ENCODE results near the gene TAF3. TPM values are rescaled to one million over a fixed set of nuclear protein-coding genes. Genes with fewer than 3 reads are reported as not detected.

TAF3 gene
- total and polyA plus RNA-seq, 2 donors (not counting 1 experiment from before 2014, with no cell fraction given), result 7.0 to 20.1 TPM

GRCh38 chr10:7829289-7829834 is 11.1 kb downstream of the TAF3 start:
- H3K9ac ChIP-seq (ENCODE audit: low read length), result no peak overlapping the region
- H2AFZ ChIP-seq (ENCODE audit: insufficient read depth, low read depth, low read length, poor library complexity, severe bottlenecking), result no peak overlapping the region
- Mint-ChIP-seq H3K27ac (no peak overlapping the region), H3K4me3 (no peak overlapping the region), H3K4me1 (peaks cover 19% of the 10 kb centered on the region), H3K27me3 (no peaks in the 10 kb centered on the region), H3K9me3 (ENCODE audit: insufficient read depth) (no peaks in the 10 kb centered on the region)
- peaks cover 22% of the 10 kb centered on the region for H4K20me1 ChIP-seq (ENCODE audit: control insufficient read depth, insufficient read depth, low read length, poor library complexity, severe bottlenecking)
- H3K36me3 ChIP-seq (replicated peaks in 1 of 2; ENCODE audit: control extremely low read depth in 1 of 2, control insufficient read depth in 1 of 2, extremely low read depth in 1 of 2, insufficient read depth in 2 of 2, low read length in 1 of 2), result peaks cover 1 to 27% of the 10 kb centered on the region in 2 experiments
- H3K79me2 ChIP-seq (ENCODE audit: control insufficient read depth, insufficient read depth, low read length), result peaks cover 85% of the 10 kb centered on the region
- no peaks in the 10 kb centered on the region for H3K4me1 ChIP-seq (ENCODE audit: control insufficient read depth in 2 of 2, insufficient read depth in 2 of 2, low read length in 2 of 2)
- no peak overlapping the region for H3K4me3 ChIP-seq (ENCODE audit: control extremely low read depth in 1 of 5, extremely low read depth in 1 of 5, insufficient read depth in 1 of 5, low read depth in 2 of 5, low read length in 4 of 5)
- ChIA-PET CTCF (no interaction called here), POLR2A (no interaction called here)
- no peak overlapping the region for H3K27ac ChIP-seq (ENCODE audit: low read length in 2 of 2)
- TF ChIP-seq EZH2 (IDR thresholded peaks at IDR 0.05; ENCODE audit: borderline replicate concordance, insufficient read depth, low read depth, low read length, poor library complexity, severe bottlenecking), result no peak
- TF ChIP-seq, protein P1, sequence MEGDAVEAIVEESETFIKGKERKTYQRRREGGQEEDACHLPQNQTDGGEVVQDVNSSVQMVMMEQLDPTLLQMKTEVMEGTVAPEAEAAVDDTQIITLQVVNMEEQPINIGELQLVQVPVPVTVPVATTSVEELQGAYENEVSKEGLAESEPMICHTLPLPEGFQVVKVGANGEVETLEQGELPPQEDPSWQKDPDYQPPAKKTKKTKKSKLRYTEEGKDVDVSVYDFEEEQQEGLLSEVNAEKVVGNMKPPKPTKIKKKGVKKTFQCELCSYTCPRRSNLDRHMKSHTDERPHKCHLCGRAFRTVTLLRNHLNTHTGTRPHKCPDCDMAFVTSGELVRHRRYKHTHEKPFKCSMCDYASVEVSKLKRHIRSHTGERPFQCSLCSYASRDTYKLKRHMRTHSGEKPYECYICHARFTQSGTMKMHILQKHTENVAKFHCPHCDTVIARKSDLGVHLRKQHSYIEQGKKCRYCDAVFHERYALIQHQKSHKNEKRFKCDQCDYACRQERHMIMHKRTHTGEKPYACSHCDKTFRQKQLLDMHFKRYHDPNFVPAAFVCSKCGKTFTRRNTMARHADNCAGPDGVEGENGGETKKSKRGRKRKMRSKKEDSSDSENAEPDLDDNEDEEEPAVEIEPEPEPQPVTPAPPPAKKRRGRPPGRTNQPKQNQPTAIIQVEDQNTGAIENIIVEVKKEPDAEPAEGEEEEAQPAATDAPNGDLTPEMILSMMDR (IDR thresholded peaks at IDR 0.05), result no peak
- no peaks in the 10 kb centered on the region for H3K9me3 ChIP-seq (ENCODE audit: control extremely low read depth in 1 of 3, control insufficient read depth in 2 of 3, insufficient read depth in 1 of 3, low read length in 2 of 3)
- WGBS (ENCODE audit: insufficient coverage), result 89% methylated on average over 1 of the region's 10 CpGs
- ATAC-seq (ENCODE audit: low read depth), result no peak
- H3K27me3 ChIP-seq (replicated peaks in 1 of 4; ENCODE audit: control extremely low read depth in 1 of 4, control insufficient read depth in 3 of 4, insufficient read depth in 4 of 4, low read length in 3 of 4), result no peaks in the 10 kb centered on the region
- intact Hi-C loops (cut with micrococcal nuclease), result no loop called here
- H3K4me2 ChIP-seq (replicated peaks; ENCODE audit: low read depth, low read length, poor library complexity, severe bottlenecking), result no peak overlapping the region
- DNase-seq, result no peak

DNA sequence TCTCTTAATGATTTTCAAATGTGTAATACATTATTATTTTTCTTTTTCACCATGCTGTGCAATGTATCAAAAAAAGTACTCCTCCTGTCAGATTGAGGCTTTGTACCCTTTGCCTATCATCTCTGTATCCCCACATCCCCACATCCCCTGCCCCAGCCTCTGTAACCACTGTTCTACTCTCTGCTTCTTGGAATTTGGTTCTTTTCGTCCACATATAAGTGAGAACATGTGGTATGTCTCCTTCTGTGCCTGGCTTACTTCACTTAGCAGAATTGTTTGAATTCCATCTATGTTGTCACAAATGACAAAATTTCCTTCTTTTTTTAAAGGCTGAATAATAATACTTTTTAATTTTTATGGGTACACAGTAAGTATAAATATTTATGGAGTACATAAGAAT is 13.8 kb downstream of the TAF3 start:
- Mint-ChIP-seq H3K9me3 (ENCODE audit: insufficient read depth) (no peaks in the 10 kb centered on the region), H3K27me3 (no peaks in the 10 kb centered on the region), H3K4me1 (peaks cover 16% of the 10 kb centered on the region), H3K27ac (no peak overlapping the region), H3K4me3 (no peak overlapping the region)
- no CpG with 5 or more reads among the region's 1 CpG for WGBS (ENCODE audit: insufficient coverage)
- intact Hi-C loops (cut with micrococcal nuclease), result no loop called here
- H3K36me3 ChIP-seq (replicated peaks in 1 of 2; ENCODE audit: control extremely low read depth in 1 of 2, control insufficient read depth in 1 of 2, extremely low read depth in 1 of 2, insufficient read depth in 2 of 2, low read length in 1 of 2), result peaks cover 0 to 14% of the 10 kb centered on the region in 2 experiments
- no peak overlapping the region for H3K27ac ChIP-seq (ENCODE audit: low read length in 2 of 2)
- H3K27me3 ChIP-seq (replicated peaks in 1 of 4; ENCODE audit: control extremely low read depth in 1 of 4, control insufficient read depth in 3 of 4, insufficient read depth in 4 of 4, low read length in 3 of 4), result no peaks in the 10 kb centered on the region
- no peak overlapping the region for H3K9ac ChIP-seq (ENCODE audit: low read length)
- ATAC-seq (ENCODE audit: low read depth), result no peak
- POLR2A ChIA-PET, result no interaction called here
- no peaks in the 10 kb centered on the region for H3K4me1 ChIP-seq (ENCODE audit: control insufficient read depth in 2 of 2, insufficient read depth in 2 of 2, low read length in 2 of 2)
- H3K79me2 ChIP-seq (ENCODE audit: control insufficient read depth, insufficient read depth, low read length), result peaks cover 87% of the 10 kb centered on the region
- no peak overlapping the region for H3K4me2 ChIP-seq (replicated peaks; ENCODE audit: low read depth, low read length, poor library complexity, severe bottlenecking)
- no peak for DNase-seq
- no peak overlapping the region for H2AFZ ChIP-seq (ENCODE audit: insufficient read depth, low read depth, low read length, poor library complexity, severe bottlenecking)
- TF ChIP-seq, protein P1 (IDR thresholded peaks at IDR 0.05), result no peak
- TF ChIP-seq EZH2 (IDR thresholded peaks at IDR 0.05; ENCODE audit: borderline replicate concordance, insufficient read depth, low read depth, low read length, poor library complexity, severe bottlenecking), result no peak
- peaks cover 29% of the 10 kb centered on the region for H4K20me1 ChIP-seq (ENCODE audit: control insufficient read depth, insufficient read depth, low read length, poor library complexity, severe bottlenecking)
- H3K9me3 ChIP-seq (ENCODE audit: control extremely low read depth in 1 of 3, control insufficient read depth in 2 of 3, insufficient read depth in 1 of 3, low read length in 2 of 3), result no peaks in the 10 kb centered on the region
- CTCF ChIA-PET, result no interaction called here
- H3K4me3 ChIP-seq (ENCODE audit: control extremely low read depth in 1 of 5, extremely low read depth in 1 of 5, insufficient read depth in 1 of 5, low read depth in 2 of 5, low read length in 4 of 5), result no peak overlapping the region
